Stimulated activated CD4-positive, alpha-beta T cell treated with anti-CD3 and anti-CD28 coated beads, Interleukin-4, amount 100 ng/mL, for 48 hours (primary cell): ENCODE measurements around the gene OPN3.

Experiments used
- DNase-seq, 2 donors: peaks; one replicate each; pipeline ENCODE4 v3.0.0-alpha.2; 2020; ENCODE audit warnings: low read depth in 2 of 2

OPN3 gene

GRCh38 chr1:241590719-241591118 is 49.5 kb downstream of the OPN3 start:
- no peak for DNase-seq

GRCh38 chr1:241589521-241589920 is 50.6 kb downstream of the OPN3 start:
- DNase-seq = no peak

- no peak for DNase-seq
These were observed 53.2 kb downstream of the OPN3 start for GRCh38 chr1:241586905-241587512.

GRCh38 chr1:241582921-241583321 is 57.2 kb downstream of the OPN3 start:
- DNase-seq = no peak

GRCh38 chr1:241579434-241579833 is 60.7 kb downstream of the OPN3 start:
- no peak for DNase-seq

GRCh38 chr1:241574154-241574553 is 66.0 kb downstream of the OPN3 start:
- no peak for DNase-seq

- no peak for DNase-seq
These were observed 70.3 kb downstream of the OPN3 start for GRCh38 chr1:241569848-241570247.

- DNase-seq = no peak
These were observed 79.4 kb downstream of the OPN3 start for GRCh38 chr1:241560849-241561187.

GRCh38 chr1:241560146-241560848 is 79.9 kb downstream of the OPN3 start:
- DNase-seq = no peak

GRCh38 chr1:241557551-241558193 is 82.5 kb downstream of the OPN3 start:
- no peak for DNase-seq

GRCh38 chr1:241557031-241557430 is 83.1 kb downstream of the OPN3 start:
- DNase-seq = no peak

- DNase-seq = no peak
These were observed 84.6 kb downstream of the OPN3 start for GRCh38 chr1:241555526-241555925.

GRCh38 chr1:241553886-241554592 is 86.1 kb downstream of the OPN3 start:
- DNase-seq = no peak

GRCh38 chr1:241551759-241552638 is 88.2 kb downstream of the OPN3 start:
- DNase-seq = peak; percentile 38 to 41

GRCh38 chr1:241550318-241550717 is 89.9 kb downstream of the OPN3 start:
- DNase-seq = no peak

- DNase-seq = no peak
These were observed 92.2 kb downstream of the OPN3 start for GRCh38 chr1:241548008-241548407.
